Iris pigment epithelial cell (primary cell): ENCODE measurements around the gene PKP2.
A peak's percentile ranks its signal among the peaks of the same experiment; 100 is the strongest.

Source experiments
- DNase-seq: peaks from one replicate; pipeline ENCODE4 v3.0.0-alpha.2; 2011; ENCODE audit warnings: low read depth

The PKP2 gene

GRCh38 chr12:32754111-32754510 lies 142.5 kb downstream of the PKP2 start:
- DNase-seq, result peak; percentile 14

- no peak for DNase-seq
Observed at GRCh38 chr12:32753605-32754004, 143.0 kb downstream of the PKP2 start.

GRCh38 chr12:32743264-32743663 lies 153.3 kb downstream of the PKP2 start:
- no peak for DNase-seq

- no peak for DNase-seq
Observed at GRCh38 chr12:32742133-32742532, 154.4 kb downstream of the PKP2 start.
